Panc1 (cell line): Measurements from ENCODE around the gene THRAP3. TPM values are rescaled to one million over a fixed set of nuclear protein-coding genes. Genes with fewer than 3 reads are reported as not detected.

Source experiments
- ATAC-seq: fragments of 200-7000 bp; cut with Tn5 transposase; 2 replicates; pipeline ENCODE4 v1.9.1; 2020; ENCODE audit warnings: mild to moderate bottlenecking, moderate library complexity
- BruUV-seq: library from RNA; stranded (reverse); fragments of 400-500 nt; replicated peaks from 2 replicates; lab custom pipeline; 2021; lab: Mats Ljungman, UMichigan
- CTCF ChIA-PET: fragments of 300-600 bp; sonication (Branson Sonifier 250); formaldehyde crosslinking; loops from one replicate; lab custom pipeline; 2022; ENCODE audit warnings: antibody characterized with exemption; lab: Charles Lee
- POLR2A ChIA-PET: fragments of 300-600 bp; sonication (Branson Sonifier 250); formaldehyde crosslinking; loops from one replicate; lab custom pipeline; 2022; ENCODE audit warnings: antibody characterized with exemption; lab: Charles Lee
- DNase-seq: peaks from one replicate; pipeline ENCODE4 v3.0.0-alpha.2; 2010; ENCODE audit warnings: low read depth, low spot score
- H3K27ac ChIP-seq: 2 replicates; pipeline ENCODE4 v1.5.1; 2011; ENCODE audit warnings: mild to moderate bottlenecking, low read length, inconsistent platforms
- H3K27me3 ChIP-seq: fragments of 200-500 bp; sonication (Bioruptor generic); 2 replicates; pipeline ENCODE4 v1.6.0; 2014; ENCODE audit warnings: low read length, inconsistent platforms; ENCODE audit not compliant: control insufficient read depth, insufficient read depth
- H3K36me3 ChIP-seq: fragments of 200-500 bp; sonication (Bioruptor generic); 2 replicates; pipeline ENCODE4 v1.5.1; 2014; ENCODE audit warnings: inconsistent platforms, mild to moderate bottlenecking, low read length, moderate library complexity; ENCODE audit not compliant: control insufficient read depth, insufficient read depth
- H3K4me1 ChIP-seq: 2 replicates; pipeline ENCODE4 v1.5.1; 2011; ENCODE audit warnings: inconsistent platforms, mild to moderate bottlenecking, low read length, moderate library complexity; ENCODE audit not compliant: control insufficient read depth, insufficient read depth
- H3K4me3 ChIP-seq, 2 experiments: 2 replicates each; pipeline ENCODE4 v1.5.1; 2011 to 2012; ENCODE audit warnings: low read depth in 2 of 2, low read length in 2 of 2, mild to moderate bottlenecking in 2 of 2, inconsistent platforms in 1 of 2, moderate library complexity in 1 of 2
- H3K9me3 ChIP-seq: fragments of 200-500 bp; sonication (Bioruptor generic); 2 replicates; pipeline ENCODE4 v1.5.1; 2014; ENCODE audit warnings: low read depth, mild to moderate bottlenecking, inconsistent platforms, low read length, moderate library complexity; ENCODE audit not compliant: control insufficient read depth, insufficient read depth
- CTCF ChIP-seq: fragments of 450-650 bp; IDR thresholded peaks from 2 replicates; pipeline ENCODE4 v1.5.1; 2017; ENCODE audit warnings: mild to moderate bottlenecking
- POLR2AphosphoS5 ChIP-seq: IDR thresholded peaks from 2 replicates; pipeline ENCODE4 v1.6.1; 2012; ENCODE audit warnings: mild to moderate bottlenecking, low read depth, low read length, moderate library complexity
- REST ChIP-seq, 2 experiments: IDR thresholded peaks; 2 replicates each; pipeline ENCODE4 v1.6.1; 2011 to 2012; ENCODE audit warnings: low read depth in 2 of 2, control low read depth in 1 of 2, low read length in 1 of 2, mild to moderate bottlenecking in 1 of 2, moderate library complexity in 1 of 2; ENCODE audit not compliant: insufficient read depth in 1 of 2
- SIN3A ChIP-seq: IDR thresholded peaks from 2 replicates; pipeline ENCODE4 v1.6.1; 2012; ENCODE audit warnings: low read depth, mild to moderate bottlenecking, low read length, moderate library complexity, borderline replicate concordance; ENCODE audit not compliant: insufficient read depth
- TCF7L2 ChIP-seq: IDR thresholded peaks from 2 replicates; pipeline ENCODE4 v1.6.1; 2011; ENCODE audit warnings: mild to moderate bottlenecking, low read depth, low read length, inconsistent platforms
- in situ Hi-C: cut with HindIII; loops from 2 replicates; pipeline ENCODE4 v1.10.0; 2016; ENCODE audit warnings: low sequenced_read_pairs, low pct_unique_long_range_greater_than_20kb
- intact Hi-C: fragments of 100-400 bp; cut with micrococcal nuclease; formaldehyde crosslinking; loops from one replicate; pipeline ENCODE4 v1.10.0; 2022; ENCODE audit not compliant: unreplicated experiment
- total RNA-seq: library from RNA; stranded (reverse); gene quantifications from one replicate; pipeline ENCODE4 v1.2.1, GENCODE V29; 2021; ENCODE audit not compliant: unreplicated experiment

Gene THRAP3
- total RNA-seq, 1 experiment from 2014 or later, result 114 TPM

- intact Hi-C loops, result no loop called here
- BruUV-seq, result no TSS peak
- ChIA-PET CTCF (interaction anchor here (0.6 to 0.9 kb wide), 2 partner anchors 19 to 47 kb away, joined by 3 to 8 read pairs; no protein-coding TSS in a partner anchor), POLR2A (no interaction called here)
- Histone ChIP-seq H3K27ac (peak within 1 kb of the TSS; percentile 85), H3K4me1 (peaks cover 19% of the 10 kb centered on the region), H3K27me3 (no peaks in the 10 kb centered on the region), H3K36me3 (no peaks in the 10 kb centered on the region), H3K9me3 (no peaks in the 10 kb centered on the region), H3K4me3 (peak within 1 kb of the TSS; percentile 56 to 72)
- in situ Hi-C loops, result no loop called here
- TF ChIP-seq POLR2AphosphoS5 (no peak), REST (IDR thresholded peaks at IDR 0.05; ENCODE audit: insufficient read depth in 1 of 2, low read depth in 2 of 2, low read length in 1 of 2) (no peak), SIN3A (no peak), CTCF (no peak), TCF7L2 (no peak)
- no peak for DNase-seq
- peak; percentile 60 for ATAC-seq
Observed at GRCh38 chr1:36323636-36324352, 99.6 kb downstream of the THRAP3 start, which contains the start of gene EVA1B. TSS of gene EVA1B (minus strand) at chr1:36323645. CDS start at chr1:36323037, 608 bp downstream.

GRCh38 chr1:36324353-36324703, 100.1 kb downstream of the THRAP3 start:
- POLR2A ChIA-PET, result no interaction called here
- no peaks in the 10 kb centered on the region for H3K9me3 ChIP-seq
- CTCF ChIA-PET, result interaction anchor here (0.9 kb wide), 1 partner anchor 18 kb away, joined by 3 read pairs; no protein-coding TSS in a partner anchor
- intact Hi-C loops (no loop called here), in situ Hi-C loops (no loop called here)
- H3K4me1 ChIP-seq, result peaks cover 19% of the 10 kb centered on the region
- no peaks in the 10 kb centered on the region for H3K36me3 ChIP-seq
- DNase-seq, result no peak
- no peaks in the 10 kb centered on the region for H3K27me3 ChIP-seq
- BruUV-seq, result no TSS peak
- H3K27ac ChIP-seq, result peak overlapping the region; percentile 85; the same call in 1 of the 2 replicates
- H3K4me3 ChIP-seq, result no peak overlapping the region
- ATAC-seq, result no peak
- TF ChIP-seq SIN3A (no peak), TCF7L2 (no peak), REST (IDR thresholded peaks at IDR 0.05; ENCODE audit: insufficient read depth in 1 of 2, low read depth in 2 of 2, low read length in 1 of 2) (no peak), CTCF (no peak), POLR2AphosphoS5 (no peak)
